ENCODE measurements around the gene ARSB. TPM values are rescaled to one million over a fixed set of nuclear protein-coding genes. Genes with fewer than 3 reads are reported as not detected.
"Not testable (repeated sequence)": the region's sequence is repeated elsewhere in the genome, so short reads cannot be mapped to it uniquely, and the experiment has no call there.

The ARSB gene
- total RNA-seq, 1 experiment from 2014 or later = 11.9 TPM

GRCh38 chr5:78887384-78888118 is 97.6 kb downstream of the ARSB start:
- in situ Hi-C loops (cut with HindIII; ENCODE audit: low pct_unique_long_range_greater_than_20kb, low sequenced_read_pairs) = no loop called here
- DNase-seq (ENCODE audit: low read depth) = no peak

- in situ Hi-C loops (cut with HindIII; ENCODE audit: low pct_unique_long_range_greater_than_20kb, low sequenced_read_pairs) = no loop called here
- no peak for DNase-seq (ENCODE audit: low read depth)
Observed at GRCh38 chr5:78886341-78887230, 98.5 kb downstream of the ARSB start.

DNA sequence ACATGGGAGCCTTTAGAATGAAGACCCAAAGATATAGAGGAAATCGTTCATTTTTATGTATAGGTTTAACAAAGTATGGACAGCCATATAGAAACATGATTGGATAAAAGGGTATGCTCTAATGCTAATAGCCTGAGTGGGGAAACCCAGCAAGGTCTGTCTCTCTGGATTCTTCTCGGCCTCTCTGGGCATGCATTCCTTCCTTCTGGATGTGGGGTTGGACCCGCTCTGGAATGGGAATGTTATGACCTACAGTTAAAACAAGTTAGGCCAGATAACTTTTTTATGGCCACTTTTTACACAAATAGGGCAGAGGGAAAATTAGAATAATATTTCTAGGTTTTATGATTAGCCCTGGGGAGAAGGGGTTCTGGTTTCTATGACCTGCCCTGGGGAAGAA is 103.2 kb downstream of the ARSB start:
- in situ Hi-C loops (cut with HindIII; ENCODE audit: low pct_unique_long_range_greater_than_20kb, low sequenced_read_pairs) = no loop called here
- no peak for DNase-seq (ENCODE audit: low read depth)

DNA sequence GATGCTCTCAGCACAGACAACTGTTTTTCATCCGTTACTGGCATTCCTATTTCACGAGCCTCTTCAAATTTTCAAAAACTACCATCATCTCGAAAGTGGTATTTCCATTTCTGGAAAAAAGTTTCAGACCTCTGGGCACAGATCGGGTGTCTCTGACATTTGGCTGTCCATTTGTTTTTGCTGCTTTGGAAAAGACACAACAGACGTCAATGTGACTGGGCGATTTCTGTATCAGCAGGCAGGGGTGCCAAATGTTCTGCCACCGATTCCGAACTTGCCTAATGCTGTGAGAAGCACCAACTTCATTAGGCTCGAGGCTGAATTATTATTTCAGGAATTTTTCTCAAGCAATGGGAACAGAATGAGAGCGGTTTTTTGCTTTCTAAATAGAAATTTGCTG is 105.6 kb downstream of the ARSB start:
- in situ Hi-C loops (cut with HindIII; ENCODE audit: low pct_unique_long_range_greater_than_20kb, low sequenced_read_pairs) = no loop called here
- DNase-seq (ENCODE audit: low read depth) = no peak

- DNase-seq (ENCODE audit: low read depth); in situ Hi-C loops (cut with HindIII; ENCODE audit: low pct_unique_long_range_greater_than_20kb, low sequenced_read_pairs): not testable (repeated sequence)
Observed at GRCh38 chr5:78866076-78866475, 119.0 kb downstream of the ARSB start.

DNA sequence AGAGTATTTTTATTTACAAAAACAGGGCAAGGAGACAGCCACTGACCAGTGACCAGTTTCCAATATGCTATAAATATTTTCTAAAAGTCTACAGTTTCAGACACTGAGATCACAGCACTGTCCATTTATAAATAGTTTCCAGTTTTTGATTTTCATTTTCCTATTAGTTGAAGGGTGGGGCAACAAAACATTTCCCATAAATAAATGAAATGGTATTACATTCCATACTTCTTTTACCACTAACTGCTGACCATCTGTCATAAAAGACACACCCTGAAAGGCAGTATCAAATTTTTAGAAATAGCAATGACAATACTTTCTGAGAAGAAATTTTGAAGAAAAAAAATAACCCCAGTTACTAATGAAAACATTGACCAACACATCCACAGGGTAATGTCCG is 126.7 kb downstream of the ARSB start:
- no peak for DNase-seq (ENCODE audit: low read depth)
- in situ Hi-C loops (cut with HindIII; ENCODE audit: low pct_unique_long_range_greater_than_20kb, low sequenced_read_pairs) = no loop called here

GRCh38 chr5:78855026-78855425 is 130.1 kb downstream of the ARSB start:
- in situ Hi-C loops (cut with HindIII; ENCODE audit: low pct_unique_long_range_greater_than_20kb, low sequenced_read_pairs) = no loop called here
- DNase-seq (ENCODE audit: low read depth) = no peak

- DNase-seq (ENCODE audit: low read depth); in situ Hi-C loops (cut with HindIII; ENCODE audit: low pct_unique_long_range_greater_than_20kb, low sequenced_read_pairs): not testable (repeated sequence)
Observed at GRCh38 chr5:78851891-78852290, 133.2 kb downstream of the ARSB start.

- in situ Hi-C loops (cut with HindIII; ENCODE audit: low pct_unique_long_range_greater_than_20kb, low sequenced_read_pairs) = no loop called here
- no peak for DNase-seq (ENCODE audit: low read depth)
Observed at GRCh38 chr5:78845470-78845869, 139.6 kb downstream of the ARSB start.

DNA sequence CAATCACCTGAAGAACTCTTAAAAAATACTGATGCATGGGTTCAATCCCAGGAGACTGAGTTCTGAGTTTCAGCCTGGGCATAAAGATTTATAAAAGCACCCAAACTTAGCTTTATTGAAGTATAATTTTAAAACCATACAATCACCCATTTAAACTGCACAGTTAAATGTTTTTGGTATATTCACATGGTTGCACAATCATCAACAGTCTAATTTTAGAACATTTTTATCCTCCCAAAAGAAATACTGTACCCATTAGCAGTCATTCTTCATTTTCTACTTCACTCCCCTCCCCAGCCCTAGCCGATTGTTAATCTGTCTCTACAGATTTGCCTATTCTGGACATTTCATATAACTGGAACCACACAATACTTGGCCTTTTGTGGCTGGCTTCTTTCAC is 141.7 kb downstream of the ARSB start:
- in situ Hi-C loops (cut with HindIII; ENCODE audit: low pct_unique_long_range_greater_than_20kb, low sequenced_read_pairs) = no loop called here

DNA sequence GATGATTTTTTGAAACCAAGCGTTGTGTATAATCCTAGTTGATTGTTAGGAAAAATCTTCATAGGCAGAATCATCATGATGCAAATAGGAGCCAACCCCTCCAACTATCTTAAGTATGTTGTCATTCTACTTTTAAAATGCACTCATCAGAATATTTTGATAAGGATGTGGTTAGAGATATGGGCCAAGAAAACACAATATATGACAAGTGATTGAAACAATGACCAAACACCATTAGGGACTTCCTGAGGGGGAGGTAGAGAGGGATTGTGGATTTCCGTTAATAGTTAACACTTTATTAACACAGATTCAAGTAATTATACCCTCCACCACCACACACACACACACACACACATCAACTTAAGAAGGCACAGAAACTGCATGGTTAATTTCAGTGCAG is 143.3 kb downstream of the ARSB start:
- peak; percentile 44 for DNase-seq (ENCODE audit: low read depth)

More for the DNA sequence above, 141.7 kb downstream of the ARSB start:
- DNase-seq (ENCODE audit: low read depth) = no peak

DNA sequence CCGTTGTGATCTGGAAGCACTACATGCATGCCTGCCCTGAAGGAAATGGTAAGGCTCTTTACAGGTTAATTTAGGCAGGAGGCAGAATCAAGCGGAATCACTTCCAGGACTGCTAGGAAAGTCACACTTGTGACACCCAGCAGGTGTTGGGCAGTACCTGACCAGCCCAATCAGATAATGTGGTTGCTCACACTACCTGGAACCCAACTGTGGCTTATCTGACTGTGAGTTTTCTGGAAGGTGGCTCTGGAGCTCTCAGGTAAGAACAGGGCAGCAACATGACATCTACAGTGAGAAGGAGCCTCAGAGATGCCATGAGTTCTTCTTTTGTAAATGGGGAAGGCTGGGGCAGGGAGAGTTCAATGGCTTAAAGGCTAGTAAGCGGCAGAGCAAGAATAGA is 146.4 kb downstream of the ARSB start:
- DNase-seq (ENCODE audit: low read depth) = no peak
- in situ Hi-C loops (cut with HindIII; ENCODE audit: low pct_unique_long_range_greater_than_20kb, low sequenced_read_pairs) = no loop called here

More for the DNA sequence above, 143.3 kb downstream of the ARSB start:
- in situ Hi-C loops (cut with HindIII; ENCODE audit: low pct_unique_long_range_greater_than_20kb, low sequenced_read_pairs) = no loop called here

GRCh38 chr5:78837836-78838235 is 147.3 kb downstream of the ARSB start:
- no peak for DNase-seq (ENCODE audit: low read depth)
- in situ Hi-C loops (cut with HindIII; ENCODE audit: low pct_unique_long_range_greater_than_20kb, low sequenced_read_pairs) = no loop called here

- no peak for DNase-seq (ENCODE audit: low read depth)
- in situ Hi-C loops (cut with HindIII; ENCODE audit: low pct_unique_long_range_greater_than_20kb, low sequenced_read_pairs) = no loop called here
Observed at GRCh38 chr5:78835176-78835575, 149.9 kb downstream of the ARSB start.

DNA sequence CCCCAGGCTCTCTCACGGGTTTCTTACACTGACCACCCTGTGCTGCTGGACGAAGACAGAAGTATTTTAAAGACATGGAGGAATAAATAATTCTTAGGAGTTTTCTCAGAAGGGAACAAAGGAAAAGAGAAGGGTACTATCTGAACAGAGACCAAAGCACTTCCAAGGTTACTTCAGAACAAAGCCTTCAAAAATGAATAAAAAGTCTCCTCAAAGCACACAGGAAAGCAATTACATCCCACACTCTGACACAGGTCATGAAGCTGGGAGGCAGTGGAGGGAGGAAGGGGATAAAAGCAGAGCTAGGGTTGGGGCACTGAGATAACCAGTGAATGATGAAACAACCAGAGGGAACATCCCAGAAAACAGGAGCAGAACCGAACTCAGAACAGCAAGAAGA is 151.8 kb downstream of the ARSB start:
- DNase-seq (ENCODE audit: low read depth) = no peak
- in situ Hi-C loops (cut with HindIII; ENCODE audit: low pct_unique_long_range_greater_than_20kb, low sequenced_read_pairs) = no loop called here

- no peak for DNase-seq (ENCODE audit: low read depth)
- in situ Hi-C loops (cut with HindIII; ENCODE audit: low pct_unique_long_range_greater_than_20kb, low sequenced_read_pairs) = no loop called here
Observed at GRCh38 chr5:78830528-78831046, 154.5 kb downstream of the ARSB start.

DNA sequence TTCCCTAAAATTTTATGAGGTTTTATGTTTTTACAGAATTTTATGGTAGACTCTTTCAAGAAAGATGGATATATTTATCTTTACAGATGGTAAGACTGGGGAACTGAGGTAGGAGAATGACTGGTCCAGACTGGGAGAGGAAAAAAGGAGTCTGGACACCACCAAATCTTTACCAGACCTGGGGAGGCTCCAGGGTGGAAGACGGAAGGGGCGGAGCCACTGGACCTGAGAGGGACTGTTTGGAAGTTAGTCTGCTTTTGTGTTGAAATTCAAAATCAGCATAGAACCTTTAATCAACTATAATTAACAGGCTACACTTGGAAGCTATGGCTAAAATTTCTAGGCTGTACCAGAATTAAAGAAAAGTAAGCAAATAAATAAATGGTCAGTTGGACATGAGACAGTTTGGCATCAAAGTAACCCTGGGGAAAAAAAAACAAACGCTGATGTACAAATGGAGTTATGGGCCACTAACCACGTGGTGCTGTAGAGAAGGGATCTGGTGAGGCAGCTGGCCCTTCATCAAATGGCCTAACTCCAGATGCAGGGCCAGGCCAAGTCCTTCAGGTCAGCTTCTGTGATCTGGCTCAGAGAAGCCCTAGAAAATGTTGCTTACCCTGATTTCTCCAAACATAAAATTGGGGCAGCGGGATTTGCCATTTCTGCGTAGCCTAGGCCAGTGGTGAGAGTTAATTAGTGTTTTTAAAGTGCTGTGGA is 155.1 kb downstream of the ARSB start:
- no peak for DNase-seq (ENCODE audit: low read depth)
- in situ Hi-C loops (cut with HindIII; ENCODE audit: low pct_unique_long_range_greater_than_20kb, low sequenced_read_pairs) = no loop called here

- no peak for DNase-seq (ENCODE audit: low read depth)
- in situ Hi-C loops (cut with HindIII; ENCODE audit: low pct_unique_long_range_greater_than_20kb, low sequenced_read_pairs) = no loop called here
Observed at GRCh38 chr5:78827725-78828124, 157.4 kb downstream of the ARSB start.

- no peak for DNase-seq (ENCODE audit: low read depth)
- in situ Hi-C loops (cut with HindIII; ENCODE audit: low pct_unique_long_range_greater_than_20kb, low sequenced_read_pairs) = no loop called here
Observed at GRCh38 chr5:78824831-78825281, 160.3 kb downstream of the ARSB start.
